ENCODE data around the gene TRMT1L.

TRMT1L gene

DNA sequence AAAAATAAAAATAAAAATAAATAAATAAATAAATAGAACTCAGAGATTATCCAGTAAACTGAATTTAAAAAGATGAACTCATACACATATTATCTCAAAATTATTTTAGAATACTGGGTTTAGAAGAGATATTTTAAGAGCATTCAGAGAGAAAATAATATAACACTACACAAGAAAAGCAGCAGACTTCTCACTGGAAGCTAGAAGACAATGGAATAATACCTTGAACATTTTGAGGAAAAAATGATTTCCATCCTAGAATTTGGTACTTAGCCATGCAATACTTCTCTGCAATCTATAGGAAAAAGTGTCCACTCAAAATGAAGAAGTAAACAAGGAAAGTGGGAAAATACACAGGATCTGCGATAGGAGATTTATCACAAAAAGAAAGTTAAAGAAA, 24.2 kb downstream of the TRMT1L start:
- TF ChIP-seq ISL1 (CRISPR knock-in tag; IDR thresholded peaks at IDR 0.05) (no peak), TOX (CRISPR knock-in tag; IDR thresholded peaks at IDR 0.05; ENCODE audit: borderline replicate concordance) (no peak), ZNF70 (CRISPR knock-in tag; IDR thresholded peaks at IDR 0.05) (no peak), ZFP3 (CRISPR knock-in tag; IDR thresholded peaks at IDR 0.05) (no peak), CSDC2 (CRISPR knock-in tag; IDR thresholded peaks at IDR 0.05) (no peak), OSR1 (CRISPR knock-in tag; IDR thresholded peaks at IDR 0.05) (no peak), ARNTL (CRISPR knock-in tag; IDR thresholded peaks at IDR 0.05; ENCODE audit: borderline replicate concordance, low read depth) (no peak), SNAI2 (CRISPR knock-in tag; IDR thresholded peaks at IDR 0.05) (no peak), GLIS3 (CRISPR knock-in tag; IDR thresholded peaks at IDR 0.05) (no peak), ZNF565 (CRISPR knock-in tag; conservative IDR thresholded peaks at IDR 0.05; ENCODE audit: low read depth) (no peak), ESRRG (CRISPR knock-in tag; IDR thresholded peaks at IDR 0.05) (no peak), RARB (CRISPR knock-in tag; IDR thresholded peaks at IDR 0.05) (no peak), TCF4 (CRISPR knock-in tag; IDR thresholded peaks at IDR 0.05; ENCODE audit: borderline replicate concordance) (no peak), ZFP30 (CRISPR knock-in tag; IDR thresholded peaks at IDR 0.05) (no peak)
- TF ChIP-seq, protein P1, sequence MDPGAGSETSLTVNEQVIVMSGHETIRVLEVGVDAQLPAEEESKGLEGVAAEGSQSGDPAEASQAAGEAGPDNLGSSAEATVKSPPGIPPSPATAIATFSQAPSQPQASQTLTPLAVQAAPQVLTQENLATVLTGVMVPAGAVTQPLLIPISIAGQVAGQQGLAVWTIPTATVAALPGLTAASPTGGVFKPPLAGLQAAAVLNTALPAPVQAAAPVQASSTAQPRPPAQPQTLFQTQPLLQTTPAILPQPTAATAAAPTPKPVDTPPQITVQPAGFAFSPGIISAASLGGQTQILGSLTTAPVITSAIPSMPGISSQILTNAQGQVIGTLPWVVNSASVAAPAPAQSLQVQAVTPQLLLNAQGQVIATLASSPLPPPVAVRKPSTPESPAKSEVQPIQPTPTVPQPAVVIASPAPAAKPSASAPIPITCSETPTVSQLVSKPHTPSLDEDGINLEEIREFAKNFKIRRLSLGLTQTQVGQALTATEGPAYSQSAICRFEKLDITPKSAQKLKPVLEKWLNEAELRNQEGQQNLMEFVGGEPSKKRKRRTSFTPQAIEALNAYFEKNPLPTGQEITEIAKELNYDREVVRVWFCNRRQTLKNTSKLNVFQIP (CRISPR knock-in tag; IDR thresholded peaks at IDR 0.05; ENCODE audit: borderline replicate concordance, low read depth): no peak
- TF ChIP-seq, protein P2, sequence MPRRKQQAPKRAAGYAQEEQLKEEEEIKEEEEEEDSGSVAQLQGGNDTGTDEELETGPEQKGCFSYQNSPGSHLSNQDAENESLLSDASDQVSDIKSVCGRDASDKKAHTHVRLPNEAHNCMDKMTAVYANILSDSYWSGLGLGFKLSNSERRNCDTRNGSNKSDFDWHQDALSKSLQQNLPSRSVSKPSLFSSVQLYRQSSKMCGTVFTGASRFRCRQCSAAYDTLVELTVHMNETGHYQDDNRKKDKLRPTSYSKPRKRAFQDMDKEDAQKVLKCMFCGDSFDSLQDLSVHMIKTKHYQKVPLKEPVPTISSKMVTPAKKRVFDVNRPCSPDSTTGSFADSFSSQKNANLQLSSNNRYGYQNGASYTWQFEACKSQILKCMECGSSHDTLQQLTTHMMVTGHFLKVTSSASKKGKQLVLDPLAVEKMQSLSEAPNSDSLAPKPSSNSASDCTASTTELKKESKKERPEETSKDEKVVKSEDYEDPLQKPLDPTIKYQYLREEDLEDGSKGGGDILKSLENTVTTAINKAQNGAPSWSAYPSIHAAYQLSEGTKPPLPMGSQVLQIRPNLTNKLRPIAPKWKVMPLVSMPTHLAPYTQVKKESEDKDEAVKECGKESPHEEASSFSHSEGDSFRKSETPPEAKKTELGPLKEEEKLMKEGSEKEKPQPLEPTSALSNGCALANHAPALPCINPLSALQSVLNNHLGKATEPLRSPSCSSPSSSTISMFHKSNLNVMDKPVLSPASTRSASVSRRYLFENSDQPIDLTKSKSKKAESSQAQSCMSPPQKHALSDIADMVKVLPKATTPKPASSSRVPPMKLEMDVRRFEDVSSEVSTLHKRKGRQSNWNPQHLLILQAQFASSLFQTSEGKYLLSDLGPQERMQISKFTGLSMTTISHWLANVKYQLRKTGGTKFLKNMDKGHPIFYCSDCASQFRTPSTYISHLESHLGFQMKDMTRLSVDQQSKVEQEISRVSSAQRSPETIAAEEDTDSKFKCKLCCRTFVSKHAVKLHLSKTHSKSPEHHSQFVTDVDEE (CRISPR knock-in tag; IDR thresholded peaks at IDR 0.05): no peak
- ATAC-seq: no peak

GRCh38 chr1:185129708-185130107, 27.0 kb downstream of the TRMT1L start:
- TF ChIP-seq, protein P2 (CRISPR knock-in tag; IDR thresholded peaks at IDR 0.05): no peak
- no peak for TF ChIP-seq PPARA (CRISPR knock-in tag; IDR thresholded peaks at IDR 0.05; ENCODE audit: borderline replicate concordance)
- no peak for TF ChIP-seq ESRRG (CRISPR knock-in tag; IDR thresholded peaks at IDR 0.05)
- no peak for TF ChIP-seq RARB (CRISPR knock-in tag; IDR thresholded peaks at IDR 0.05)
- no peak for TF ChIP-seq GLIS3 (CRISPR knock-in tag; IDR thresholded peaks at IDR 0.05)
- TF ChIP-seq ZNF70 (CRISPR knock-in tag; IDR thresholded peaks at IDR 0.05): no peak
- TF ChIP-seq, protein P1 (CRISPR knock-in tag; IDR thresholded peaks at IDR 0.05; ENCODE audit: borderline replicate concordance, low read depth): no peak
- TF ChIP-seq, protein P3, sequence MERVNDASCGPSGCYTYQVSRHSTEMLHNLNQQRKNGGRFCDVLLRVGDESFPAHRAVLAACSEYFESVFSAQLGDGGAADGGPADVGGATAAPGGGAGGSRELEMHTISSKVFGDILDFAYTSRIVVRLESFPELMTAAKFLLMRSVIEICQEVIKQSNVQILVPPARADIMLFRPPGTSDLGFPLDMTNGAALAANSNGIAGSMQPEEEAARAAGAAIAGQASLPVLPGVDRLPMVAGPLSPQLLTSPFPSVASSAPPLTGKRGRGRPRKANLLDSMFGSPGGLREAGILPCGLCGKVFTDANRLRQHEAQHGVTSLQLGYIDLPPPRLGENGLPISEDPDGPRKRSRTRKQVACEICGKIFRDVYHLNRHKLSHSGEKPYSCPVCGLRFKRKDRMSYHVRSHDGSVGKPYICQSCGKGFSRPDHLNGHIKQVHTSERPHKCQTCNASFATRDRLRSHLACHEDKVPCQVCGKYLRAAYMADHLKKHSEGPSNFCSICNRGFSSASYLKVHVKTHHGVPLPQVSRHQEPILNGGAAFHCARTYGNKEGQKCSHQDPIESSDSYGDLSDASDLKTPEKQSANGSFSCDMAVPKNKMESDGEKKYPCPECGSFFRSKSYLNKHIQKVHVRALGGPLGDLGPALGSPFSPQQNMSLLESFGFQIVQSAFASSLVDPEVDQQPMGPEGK (CRISPR knock-in tag; IDR thresholded peaks at IDR 0.05; ENCODE audit: borderline replicate concordance): no peak
- no peak for TF ChIP-seq ZNF565 (CRISPR knock-in tag; conservative IDR thresholded peaks at IDR 0.05; ENCODE audit: low read depth)
- ATAC-seq: no peak

DNA sequence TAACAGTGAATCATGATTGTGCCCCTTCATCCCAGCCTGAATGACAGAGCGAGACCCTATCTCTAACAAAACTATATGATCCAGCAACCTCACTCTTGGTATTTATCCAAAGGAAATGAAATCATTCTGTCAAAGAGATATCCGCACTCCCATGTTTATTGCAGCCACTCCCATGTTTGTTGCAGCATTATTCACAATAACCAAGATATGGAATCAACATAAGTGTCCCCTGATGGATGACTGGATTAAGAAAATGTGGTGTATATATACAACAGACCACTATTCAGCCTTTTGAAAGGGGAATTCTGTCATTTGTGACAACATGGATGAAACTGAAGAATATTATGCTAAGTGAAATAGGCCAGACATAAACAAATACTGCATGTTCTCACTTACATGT, 44.4 kb downstream of the TRMT1L start:
- TF ChIP-seq OSR1 (CRISPR knock-in tag; IDR thresholded peaks at IDR 0.05): no peak
- TF ChIP-seq ZFP30 (CRISPR knock-in tag; IDR thresholded peaks at IDR 0.05): no peak
- TF ChIP-seq GLIS3 (CRISPR knock-in tag; IDR thresholded peaks at IDR 0.05): no peak
- TF ChIP-seq ZNF8 (CRISPR knock-in tag; IDR thresholded peaks at IDR 0.05): no peak
- no peak for TF ChIP-seq CSDC2 (CRISPR knock-in tag; IDR thresholded peaks at IDR 0.05)
- TF ChIP-seq, protein P3 (CRISPR knock-in tag; IDR thresholded peaks at IDR 0.05; ENCODE audit: borderline replicate concordance): no peak
- TF ChIP-seq CSRNP3 (CRISPR knock-in tag; IDR thresholded peaks at IDR 0.05): no peak
- no peak for TF ChIP-seq RARB (CRISPR knock-in tag; IDR thresholded peaks at IDR 0.05)
- ATAC-seq: no peak

Measured in SK-N-SH treated with all-trans-retinoic acid at 6 μM for 48 hours (cell line).